ENCODE measurements around the gene IQSEC1. TPM values are rescaled to one million over a fixed set of nuclear protein-coding genes. Genes with fewer than 3 reads are reported as not detected.
A peak's percentile ranks its signal among the peaks of the same experiment; 100 is the strongest.

IQSEC1 gene
- total and polyA plus RNA-seq, 2 experiments from 2014 or later, result 8.0 to 51.9 TPM

- no peak overlapping the region for H2AFZ ChIP-seq
- peaks cover 18% of the 10 kb centered on the region for H3K4me1 Mint-ChIP-seq
- H3K9me2 ChIP-seq (ENCODE audit: insufficient read depth), result no peaks in the 10 kb centered on the region
- H3K4me3 Mint-ChIP-seq, result no peak overlapping the region
- H3K27me3 ChIP-seq (ENCODE audit: insufficient read depth), result peaks cover 14% of the 10 kb centered on the region
- no peaks in the 10 kb centered on the region for H3K36me3 Mint-ChIP-seq (ENCODE audit: low read depth)
- TF ChIP-seq ETS1 (IDR thresholded peaks at IDR 0.05), result no peak
- no peak for TF ChIP-seq ZNF331 (CRISPR knock-in tag; IDR thresholded peaks at IDR 0.05; ENCODE audit: low read depth)
- no peak for TF ChIP-seq NANOG (IDR thresholded peaks at IDR 0.05; ENCODE audit: borderline replicate concordance)
- no peak for TF ChIP-seq STAT1 (IDR thresholded peaks at IDR 0.05; ENCODE audit: unreplicated experiment)
- no peak for TF ChIP-seq JUNB (IDR thresholded peaks at IDR 0.05; ENCODE audit: unreplicated experiment)
- no peak for TF ChIP-seq CREB1 (CRISPR knock-in tag; IDR thresholded peaks at IDR 0.05; ENCODE audit: low read depth)
- TF ChIP-seq POLR2AphosphoS5 (IDR thresholded peaks at IDR 0.05; ENCODE audit: low read depth), result no peak
- no peak for TF ChIP-seq ZNF114 (CRISPR knock-in tag; IDR thresholded peaks at IDR 0.05)
- ATAC-seq, result no peak
- peaks cover 17% of the 10 kb centered on the region for H3K27me3 Mint-ChIP-seq (ENCODE audit: insufficient read depth, low read depth, poor library complexity)
- H3F3A ChIP-seq (replicated peaks; ENCODE audit: low read depth), result no peaks in the 10 kb centered on the region
- H3K27ac Mint-ChIP-seq, result no peak overlapping the region
- no peak overlapping the region for H3K4me2 ChIP-seq
- H4K20me1 ChIP-seq (replicated peaks; ENCODE audit: insufficient read depth), result no peaks in the 10 kb centered on the region
- DNase-seq (ENCODE audit: low spot score), result no peak
- H3K36me3 ChIP-seq (ENCODE audit: insufficient read depth), result no peaks in the 10 kb centered on the region
- no peak overlapping the region for H3K27ac ChIP-seq (ENCODE audit: low read depth)
- no peaks in the 10 kb centered on the region for H3K79me2 ChIP-seq (replicated peaks; ENCODE audit: insufficient read depth)
- H3K9me3 Mint-ChIP-seq, result peaks cover 3% of the 10 kb centered on the region; the same call in 2 of the 3 replicates
- no peak overlapping the region for H3K4me3 ChIP-seq
- H3K4me1 ChIP-seq (ENCODE audit: insufficient read depth), result peaks cover 3% of the 10 kb centered on the region; the same call in 1 of the 2 replicates
Observed at GRCh38 chr3:12870942-12871341, 202.3 kb downstream of the IQSEC1 start.

- H3K4me1 Mint-ChIP-seq, result peaks cover 8% of the 10 kb centered on the region
- H3K27me3 ChIP-seq (ENCODE audit: insufficient read depth), result peaks cover 3% of the 10 kb centered on the region; the same call in 1 of the 2 replicates
- H3K36me3 ChIP-seq (ENCODE audit: insufficient read depth), result no peaks in the 10 kb centered on the region
- H3K4me2 ChIP-seq, result peak overlapping the region; percentile 89
- H3K36me3 Mint-ChIP-seq (ENCODE audit: low read depth), result peaks cover 4% of the 10 kb centered on the region; the same call in 1 of the 3 replicates
- no peaks in the 10 kb centered on the region for H3F3A ChIP-seq (replicated peaks; ENCODE audit: low read depth)
- H3K4me3 Mint-ChIP-seq, result peak overlapping the region; percentile 82; the same call in 2 of the 3 replicates
- peaks cover 13% of the 10 kb centered on the region for H3K27me3 Mint-ChIP-seq (ENCODE audit: insufficient read depth, low read depth, poor library complexity)
- H3K9me3 Mint-ChIP-seq, result peaks cover 18% of the 10 kb centered on the region
- H3K27ac ChIP-seq (ENCODE audit: low read depth), result no peak overlapping the region
- no peaks in the 10 kb centered on the region for H3K79me2 ChIP-seq (replicated peaks; ENCODE audit: insufficient read depth)
- no peak overlapping the region for H3K27ac Mint-ChIP-seq
- H3K4me3 ChIP-seq, result peak overlapping the region; percentile 75
- H4K20me1 ChIP-seq (replicated peaks; ENCODE audit: insufficient read depth), result no peaks in the 10 kb centered on the region
- no peaks in the 10 kb centered on the region for H3K9me2 ChIP-seq (ENCODE audit: insufficient read depth)
- H3K4me1 ChIP-seq (ENCODE audit: insufficient read depth), result peaks cover 3% of the 10 kb centered on the region; the same call in 1 of the 2 replicates
- ATAC-seq (peak; percentile 85), DNase-seq (ENCODE audit: low spot score) (peak; percentile 82)
- H2AFZ ChIP-seq, result peak overlapping the region; percentile 99
- TF ChIP-seq CTCF (conservative IDR thresholded peaks at IDR 0.05; ENCODE audit: low read depth in 2 of 2), result no peak
- no peak for TF ChIP-seq ZNF331 (CRISPR knock-in tag; IDR thresholded peaks at IDR 0.05; ENCODE audit: low read depth)
- no peak for TF ChIP-seq ZNF114 (CRISPR knock-in tag; IDR thresholded peaks at IDR 0.05)
- TF ChIP-seq NANOG (IDR thresholded peaks at IDR 0.05; ENCODE audit: borderline replicate concordance), result no peak
- TF ChIP-seq REST (IDR thresholded peaks at IDR 0.05; ENCODE audit: unreplicated experiment), result no peak
- TF ChIP-seq ETS1 (IDR thresholded peaks at IDR 0.05), result no peak
- TF ChIP-seq STAT1 (IDR thresholded peaks at IDR 0.05; ENCODE audit: unreplicated experiment), result no peak
- TF ChIP-seq EZH2phosphoT487 (IDR thresholded peaks at IDR 0.05; ENCODE audit: unreplicated experiment), result no peak
Observed at GRCh38 chr3:12869035-12869621, 204.1 kb downstream of the IQSEC1 start.
